Panc1 (cell line): ENCODE data around the gene PER2. TPM values are rescaled to one million over a fixed set of nuclear protein-coding genes. Genes with fewer than 3 reads are reported as not detected.

Source experiments
- ATAC-seq: fragments of 200-7000 bp; cut with Tn5 transposase; 2 replicates; pipeline ENCODE4 v1.9.1; 2020; ENCODE audit warnings: mild to moderate bottlenecking, moderate library complexity
- BruUV-seq: library from RNA; stranded (reverse); fragments of 400-500 nt; replicated peaks from 2 replicates; lab custom pipeline; 2021; lab: Mats Ljungman, UMichigan
- CTCF ChIA-PET: fragments of 300-600 bp; sonication (Branson Sonifier 250); formaldehyde crosslinking; loops from one replicate; lab custom pipeline; 2022; ENCODE audit warnings: antibody characterized with exemption; lab: Charles Lee
- POLR2A ChIA-PET: fragments of 300-600 bp; sonication (Branson Sonifier 250); formaldehyde crosslinking; loops from one replicate; lab custom pipeline; 2022; ENCODE audit warnings: antibody characterized with exemption; lab: Charles Lee
- DNase-seq: peaks from one replicate; pipeline ENCODE4 v3.0.0-alpha.2; 2010; ENCODE audit warnings: low read depth, low spot score
- H3K27ac ChIP-seq: 2 replicates; pipeline ENCODE4 v1.5.1; 2011; ENCODE audit warnings: mild to moderate bottlenecking, low read length, inconsistent platforms
- H3K27me3 ChIP-seq: fragments of 200-500 bp; sonication (Bioruptor generic); 2 replicates; pipeline ENCODE4 v1.6.0; 2014; ENCODE audit warnings: low read length, inconsistent platforms; ENCODE audit not compliant: control insufficient read depth, insufficient read depth
- H3K36me3 ChIP-seq: fragments of 200-500 bp; sonication (Bioruptor generic); 2 replicates; pipeline ENCODE4 v1.5.1; 2014; ENCODE audit warnings: inconsistent platforms, mild to moderate bottlenecking, low read length, moderate library complexity; ENCODE audit not compliant: control insufficient read depth, insufficient read depth
- H3K4me1 ChIP-seq: 2 replicates; pipeline ENCODE4 v1.5.1; 2011; ENCODE audit warnings: inconsistent platforms, mild to moderate bottlenecking, low read length, moderate library complexity; ENCODE audit not compliant: control insufficient read depth, insufficient read depth
- H3K4me3 ChIP-seq, 2 experiments: 2 replicates each; pipeline ENCODE4 v1.5.1; 2011 to 2012; ENCODE audit warnings: low read depth in 2 of 2, low read length in 2 of 2, mild to moderate bottlenecking in 2 of 2, inconsistent platforms in 1 of 2, moderate library complexity in 1 of 2
- H3K9me3 ChIP-seq: fragments of 200-500 bp; sonication (Bioruptor generic); 2 replicates; pipeline ENCODE4 v1.5.1; 2014; ENCODE audit warnings: low read depth, mild to moderate bottlenecking, inconsistent platforms, low read length, moderate library complexity; ENCODE audit not compliant: control insufficient read depth, insufficient read depth
- CTCF ChIP-seq: fragments of 450-650 bp; IDR thresholded peaks from 2 replicates; pipeline ENCODE4 v1.5.1; 2017; ENCODE audit warnings: mild to moderate bottlenecking
- POLR2AphosphoS5 ChIP-seq: IDR thresholded peaks from 2 replicates; pipeline ENCODE4 v1.6.1; 2012; ENCODE audit warnings: mild to moderate bottlenecking, low read depth, low read length, moderate library complexity
- REST ChIP-seq, 2 experiments: IDR thresholded peaks; 2 replicates each; pipeline ENCODE4 v1.6.1; 2011 to 2012; ENCODE audit warnings: low read depth in 2 of 2, control low read depth in 1 of 2, low read length in 1 of 2, mild to moderate bottlenecking in 1 of 2, moderate library complexity in 1 of 2; ENCODE audit not compliant: insufficient read depth in 1 of 2
- SIN3A ChIP-seq: IDR thresholded peaks from 2 replicates; pipeline ENCODE4 v1.6.1; 2012; ENCODE audit warnings: low read depth, mild to moderate bottlenecking, low read length, moderate library complexity, borderline replicate concordance; ENCODE audit not compliant: insufficient read depth
- TCF7L2 ChIP-seq: IDR thresholded peaks from 2 replicates; pipeline ENCODE4 v1.6.1; 2011; ENCODE audit warnings: mild to moderate bottlenecking, low read depth, low read length, inconsistent platforms
- in situ Hi-C: cut with HindIII; loops from 2 replicates; pipeline ENCODE4 v1.10.0; 2016; ENCODE audit warnings: low sequenced_read_pairs, low pct_unique_long_range_greater_than_20kb
- intact Hi-C: fragments of 100-400 bp; cut with micrococcal nuclease; formaldehyde crosslinking; loops from one replicate; pipeline ENCODE4 v1.10.0; 2022; ENCODE audit not compliant: unreplicated experiment
- total RNA-seq: library from RNA; stranded (reverse); gene quantifications from one replicate; pipeline ENCODE4 v1.2.1, GENCODE V29; 2021; ENCODE audit not compliant: unreplicated experiment

PER2 gene
- total RNA-seq, 1 experiment from 2014 or later = 9.9 TPM

GRCh38 chr2:238247002-238247822 is 41.2 kb downstream of the PER2 start:
- ChIA-PET CTCF (no interaction called here), POLR2A (no interaction called here)
- no peak overlapping the region for H3K27ac ChIP-seq
- BruUV-seq = no TSS peak
- in situ Hi-C loops = no loop called here
- H3K36me3 ChIP-seq = no peaks in the 10 kb centered on the region
- no peaks in the 10 kb centered on the region for H3K9me3 ChIP-seq
- no peaks in the 10 kb centered on the region for H3K4me1 ChIP-seq
- ATAC-seq (no peak), DNase-seq (no peak)
- intact Hi-C loops = no loop called here
- no peak overlapping the region for H3K4me3 ChIP-seq
- TF ChIP-seq CTCF = no peak
- no peak for TF ChIP-seq TCF7L2
- no peak for TF ChIP-seq POLR2AphosphoS5
- TF ChIP-seq SIN3A = no peak
- no peak for TF ChIP-seq REST (IDR thresholded peaks at IDR 0.05; ENCODE audit: insufficient read depth in 1 of 2, low read depth in 2 of 2, low read length in 1 of 2)
- no peaks in the 10 kb centered on the region for H3K27me3 ChIP-seq

GRCh38 chr2:238244151-238244550 is 44.3 kb downstream of the PER2 start:
- ChIA-PET CTCF (no interaction called here), POLR2A (no interaction called here)
- H3K36me3 ChIP-seq = no peaks in the 10 kb centered on the region
- intact Hi-C loops = no loop called here
- BruUV-seq = TSS peak; percentile 67
- H3K4me1 ChIP-seq = no peaks in the 10 kb centered on the region
- TF ChIP-seq TCF7L2 = no peak
- TF ChIP-seq SIN3A = no peak
- TF ChIP-seq POLR2AphosphoS5 = no peak
- TF ChIP-seq CTCF = no peak
- TF ChIP-seq REST (IDR thresholded peaks at IDR 0.05; ENCODE audit: insufficient read depth in 1 of 2, low read depth in 2 of 2, low read length in 1 of 2) = no peak
- in situ Hi-C loops = no loop called here
- no peak overlapping the region for H3K27ac ChIP-seq
- H3K27me3 ChIP-seq = no peaks in the 10 kb centered on the region
- no peak overlapping the region for H3K4me3 ChIP-seq
- ATAC-seq = no peak
- DNase-seq = no peak
- no peaks in the 10 kb centered on the region for H3K9me3 ChIP-seq
